Ovary (tissue), 3 donors: ENCODE results near the gene OARD1.

Experiments used
- EP300 ChIP-seq: sonication (generic); formaldehyde crosslinking; IDR thresholded peaks from one replicate; pipeline ENCODE4 v1.6.1; 2017; ENCODE audit warnings: antibody characterized with exemption
- POLR2A ChIP-seq: fragments of 450-650 bp; IDR thresholded peaks from one replicate; pipeline ENCODE4 v1.6.1; 2017; ENCODE audit warnings: antibody characterized with exemption, mild to moderate bottlenecking, moderate library complexity
- TF ChIP-seq, protein P1 (sequence below), 3 donors: fragments of 450-650 bp in 2 of 3; fragments of 200-600 bp in 1 of 3; IDR thresholded peaks; one replicate each; pipeline versions ENCODE4 v1.5.1 to v1.8.0; 2016 to 2022; ENCODE audit warnings: antibody characterized with exemption in 3 of 3, mild to moderate bottlenecking in 1 of 3
- donor health status: DM: no; HTN: no; CAD: no.

- TF ChIP-seq, protein P1, sequence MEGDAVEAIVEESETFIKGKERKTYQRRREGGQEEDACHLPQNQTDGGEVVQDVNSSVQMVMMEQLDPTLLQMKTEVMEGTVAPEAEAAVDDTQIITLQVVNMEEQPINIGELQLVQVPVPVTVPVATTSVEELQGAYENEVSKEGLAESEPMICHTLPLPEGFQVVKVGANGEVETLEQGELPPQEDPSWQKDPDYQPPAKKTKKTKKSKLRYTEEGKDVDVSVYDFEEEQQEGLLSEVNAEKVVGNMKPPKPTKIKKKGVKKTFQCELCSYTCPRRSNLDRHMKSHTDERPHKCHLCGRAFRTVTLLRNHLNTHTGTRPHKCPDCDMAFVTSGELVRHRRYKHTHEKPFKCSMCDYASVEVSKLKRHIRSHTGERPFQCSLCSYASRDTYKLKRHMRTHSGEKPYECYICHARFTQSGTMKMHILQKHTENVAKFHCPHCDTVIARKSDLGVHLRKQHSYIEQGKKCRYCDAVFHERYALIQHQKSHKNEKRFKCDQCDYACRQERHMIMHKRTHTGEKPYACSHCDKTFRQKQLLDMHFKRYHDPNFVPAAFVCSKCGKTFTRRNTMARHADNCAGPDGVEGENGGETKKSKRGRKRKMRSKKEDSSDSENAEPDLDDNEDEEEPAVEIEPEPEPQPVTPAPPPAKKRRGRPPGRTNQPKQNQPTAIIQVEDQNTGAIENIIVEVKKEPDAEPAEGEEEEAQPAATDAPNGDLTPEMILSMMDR (IDR thresholded peaks at IDR 0.05) = no peak
- TF ChIP-seq POLR2A (no peak), EP300 (no peak)
These were observed 31.8 kb downstream of the OARD1 start for GRCh38 chr6:41040101-41040939.
